ENCODE measurements around the gene GOLGA8A.
"Not testable (repeated sequence)": the region's sequence is repeated elsewhere in the genome, so short reads cannot be mapped to it uniquely, and the experiment has no call there.

Gene GOLGA8A

GRCh38 chr15:34408973-34409372 lies 28.6 kb downstream of the GOLGA8A start:
- not testable (repeated sequence) for DNase-seq

- DNase-seq: not testable (repeated sequence)
Measured at GRCh38 chr15:34403899-34404298, 33.7 kb downstream of the GOLGA8A start.

GRCh38 chr15:34403160-34403598 lies 34.4 kb downstream of the GOLGA8A start:
- DNase-seq: not testable (repeated sequence)

GRCh38 chr15:34397637-34398259 lies 39.9 kb downstream of the GOLGA8A start:
- not testable (repeated sequence) for DNase-seq

GRCh38 chr15:34392981-34393380 lies 44.6 kb downstream of the GOLGA8A start:
- DNase-seq: not testable (repeated sequence)

- DNase-seq: not testable (repeated sequence)
Measured at GRCh38 chr15:34389594-34390086, 48.0 kb downstream of the GOLGA8A start.
